AG20443 (cell line): ENCODE measurements around the gene BPIFB3.

Source experiments
- DNase-seq: peaks from one replicate; pipeline ENCODE4 v3.0.0; 2012; ENCODE audit warnings: low spot score, mixed read lengths

The BPIFB3 gene

DNA sequence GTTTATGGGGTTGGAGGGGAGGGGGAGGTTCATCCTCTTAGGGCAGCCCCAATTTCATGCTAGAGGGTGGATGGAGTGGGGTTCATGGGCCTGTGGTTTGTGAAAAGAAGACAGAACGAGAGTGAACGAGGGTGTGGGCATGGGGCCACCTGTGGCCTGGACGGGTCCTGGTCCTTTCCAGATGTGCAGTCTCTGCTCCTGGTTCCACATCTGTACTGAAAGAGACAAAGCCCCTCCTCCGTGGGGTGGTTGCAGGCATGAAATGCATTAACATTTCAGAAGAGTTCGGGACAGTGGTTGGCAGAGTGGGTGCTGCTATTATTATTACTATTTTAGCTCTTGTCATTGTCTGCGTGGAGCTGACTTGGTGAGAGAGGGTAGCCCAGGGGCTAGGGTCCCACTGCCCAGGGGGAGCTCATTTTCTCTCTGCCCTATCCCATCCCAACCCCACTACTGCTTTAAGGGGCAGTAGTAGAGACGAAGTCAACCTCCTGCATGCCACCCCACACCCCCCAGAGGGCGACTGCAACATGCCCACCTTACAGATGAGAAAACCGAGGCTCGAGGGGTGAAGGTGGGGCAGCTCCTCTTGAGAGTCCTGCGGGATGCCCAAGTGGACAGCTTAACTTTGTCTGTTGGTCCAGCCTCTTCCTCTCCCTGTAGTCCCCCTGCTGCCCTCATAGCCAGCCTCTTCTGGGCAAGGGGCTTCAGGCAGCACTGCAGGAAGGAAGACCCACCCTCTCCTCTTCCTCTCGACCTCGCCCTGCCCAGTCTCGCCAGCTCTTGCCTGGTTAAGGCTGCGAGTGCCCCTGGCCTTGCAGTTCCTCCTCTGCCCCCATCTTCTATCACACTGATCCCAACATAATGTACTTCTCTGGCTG is 37.8 kb upstream of the BPIFB3 start:
- DNase-seq = no peak

DNA sequence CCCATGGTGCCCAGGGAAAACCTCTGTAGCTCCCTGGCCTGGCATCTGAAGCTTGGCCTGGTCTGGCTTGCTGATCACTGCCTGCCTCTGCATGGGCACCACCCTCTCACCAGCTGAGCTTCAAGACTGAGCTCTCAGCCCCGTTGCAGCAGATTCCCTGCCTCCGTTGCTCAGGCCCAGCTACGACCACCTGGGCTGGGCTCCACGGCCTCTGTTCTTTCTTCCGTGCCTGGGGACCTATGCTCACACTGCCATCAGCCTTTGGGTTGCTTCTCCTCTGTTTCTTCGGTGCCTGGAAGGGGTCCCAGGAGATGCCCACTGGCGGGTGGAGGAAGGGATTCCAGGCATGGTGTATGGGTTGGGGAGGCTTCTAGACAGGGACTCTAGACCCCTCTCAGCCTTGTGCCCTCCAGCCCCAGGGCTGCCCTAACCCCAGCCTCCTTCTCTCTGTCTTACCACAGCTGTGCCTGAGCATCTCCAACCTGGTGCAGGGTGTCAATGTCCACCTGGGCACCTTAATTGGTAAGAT is 37.1 kb upstream of the BPIFB3 start:
- DNase-seq = no peak

DNA sequence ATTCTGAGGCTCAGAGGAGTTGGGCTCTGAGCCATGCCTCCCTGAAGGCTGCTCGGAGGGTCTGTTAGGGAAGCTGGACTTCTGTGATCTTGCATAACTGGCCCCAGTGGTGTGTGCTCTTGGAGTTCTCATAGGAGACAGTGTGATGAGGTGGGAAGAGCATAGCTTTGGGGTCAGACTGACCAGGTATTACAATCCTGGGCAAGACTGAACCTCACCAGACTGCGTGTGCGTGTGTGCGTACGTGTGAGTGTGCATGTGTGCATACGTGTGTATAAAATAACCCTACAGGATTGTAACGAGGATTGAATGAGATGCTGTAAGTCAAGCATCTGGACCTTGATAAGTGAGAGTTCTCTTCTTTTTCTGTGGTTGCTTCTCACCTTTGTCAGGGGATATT is 36.2 kb upstream of the BPIFB3 start:
- DNase-seq = no peak

DNA sequence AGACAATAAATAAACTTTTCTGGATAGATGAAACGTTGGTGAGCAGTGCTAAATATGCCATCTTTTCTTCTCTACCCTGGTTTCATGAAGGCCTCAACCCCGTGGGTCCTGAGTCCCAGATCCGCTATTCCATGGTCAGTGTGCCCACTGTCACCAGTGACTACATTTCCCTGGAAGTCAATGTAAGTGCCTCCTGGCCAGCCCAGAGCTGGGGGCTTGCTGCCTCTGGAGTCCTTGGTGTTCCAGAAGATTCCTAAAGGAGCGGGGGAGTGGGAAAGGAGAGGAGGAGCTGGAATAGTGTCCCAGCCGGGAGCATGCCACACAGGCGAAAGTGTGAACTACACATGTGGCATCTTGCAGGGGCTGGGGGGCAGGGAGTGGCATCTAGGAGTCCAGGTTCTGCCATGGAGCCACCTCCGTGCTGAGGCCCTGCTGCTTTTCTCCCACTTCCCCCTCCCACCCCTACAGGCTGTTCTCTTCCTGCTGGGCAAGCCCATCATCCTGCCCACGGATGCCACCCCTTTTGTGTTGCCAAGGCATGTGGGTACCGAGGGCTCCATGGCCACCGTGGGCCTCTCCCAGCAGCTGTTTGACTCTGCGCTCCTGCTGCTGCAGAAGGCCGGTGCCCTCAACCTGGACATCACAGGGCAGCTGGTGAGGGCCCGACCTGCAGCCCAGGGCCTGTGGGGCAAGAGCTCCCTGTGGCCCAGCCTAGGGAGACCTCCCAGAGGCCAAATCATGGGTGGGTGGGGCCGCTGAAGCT is 35.4 kb upstream of the BPIFB3 start:
- DNase-seq = no peak

DNA sequence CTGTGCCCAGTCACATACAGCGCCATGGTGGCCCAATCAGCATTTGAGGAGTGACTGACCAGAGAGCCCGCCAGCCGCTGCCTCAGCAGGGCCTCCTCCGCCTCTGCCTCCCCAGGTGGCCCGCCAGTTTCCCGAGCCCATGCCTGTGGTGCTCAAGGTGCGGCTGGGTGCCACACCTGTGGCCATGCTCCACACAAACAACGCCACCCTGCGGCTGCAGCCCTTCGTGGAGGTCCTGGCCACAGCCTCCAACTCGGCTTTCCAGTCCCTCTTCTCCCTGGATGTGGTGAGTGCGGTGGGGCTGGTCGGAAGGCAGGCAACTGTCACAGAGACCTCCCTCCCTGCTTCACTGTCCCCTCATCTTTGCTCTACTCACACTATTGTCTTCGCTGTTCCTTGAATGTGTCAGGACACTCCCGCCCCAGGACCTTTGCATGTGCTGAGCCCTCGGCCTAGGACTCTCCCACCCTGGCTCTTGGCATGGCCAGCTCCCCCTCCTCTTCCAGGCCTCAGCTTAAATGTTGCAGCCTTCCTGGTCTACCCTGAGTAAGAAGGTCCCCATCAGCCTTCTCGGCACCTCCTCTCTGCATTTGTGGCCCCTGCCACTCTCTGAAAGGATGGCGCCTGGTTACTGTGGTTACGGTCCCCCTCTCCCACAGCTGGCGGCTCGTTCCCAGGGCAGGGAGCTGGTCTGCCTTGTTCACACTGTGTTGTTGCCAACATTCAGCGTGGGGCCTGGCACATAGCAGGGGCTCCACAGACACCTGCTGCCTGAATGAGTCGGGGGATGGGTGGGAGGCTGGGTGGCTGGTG is 34.0 kb upstream of the BPIFB3 start:
- no peak for DNase-seq

DNA sequence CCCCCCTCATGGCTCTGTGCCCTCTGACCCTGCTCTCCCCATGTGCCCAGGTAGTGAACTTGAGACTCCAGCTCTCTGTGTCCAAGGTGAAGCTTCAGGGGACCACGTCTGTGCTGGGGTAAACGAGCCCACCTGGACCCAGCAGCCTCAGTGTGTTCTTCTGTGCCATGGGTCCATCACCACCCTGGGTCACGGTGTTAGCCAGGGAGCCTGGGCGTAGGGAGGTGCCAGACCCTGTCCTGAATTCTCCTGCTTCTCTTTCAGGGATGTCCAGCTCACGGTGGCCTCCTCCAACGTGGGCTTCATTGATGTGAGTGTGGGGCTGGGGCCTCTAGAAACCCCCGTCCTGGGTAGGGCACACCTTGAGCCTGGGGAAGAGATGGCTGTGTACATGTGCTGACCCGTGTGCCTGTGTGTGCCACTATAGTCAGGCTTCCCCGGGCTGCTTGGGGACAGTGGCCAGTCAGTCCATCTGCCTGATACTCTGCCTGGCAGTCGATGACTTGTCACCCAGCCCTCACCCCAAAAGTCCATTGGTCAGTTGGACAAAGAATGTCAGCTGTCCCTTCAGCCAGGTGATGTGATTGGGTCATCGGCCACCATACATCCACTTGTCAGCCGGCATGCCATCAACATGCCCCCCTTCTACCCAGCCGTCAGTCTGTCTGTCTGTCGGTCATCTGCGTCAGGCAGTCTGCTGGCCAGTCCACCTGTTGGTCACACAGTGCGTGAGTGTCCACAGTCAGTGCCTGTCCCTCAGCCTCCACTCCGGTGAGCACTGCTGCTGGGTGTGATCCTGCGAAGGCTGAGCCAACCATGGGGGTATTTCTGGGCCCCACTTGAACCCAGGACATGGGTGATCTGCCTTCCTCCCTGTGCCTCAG is 33.2 kb upstream of the BPIFB3 start:
- DNase-seq = no peak

DNA sequence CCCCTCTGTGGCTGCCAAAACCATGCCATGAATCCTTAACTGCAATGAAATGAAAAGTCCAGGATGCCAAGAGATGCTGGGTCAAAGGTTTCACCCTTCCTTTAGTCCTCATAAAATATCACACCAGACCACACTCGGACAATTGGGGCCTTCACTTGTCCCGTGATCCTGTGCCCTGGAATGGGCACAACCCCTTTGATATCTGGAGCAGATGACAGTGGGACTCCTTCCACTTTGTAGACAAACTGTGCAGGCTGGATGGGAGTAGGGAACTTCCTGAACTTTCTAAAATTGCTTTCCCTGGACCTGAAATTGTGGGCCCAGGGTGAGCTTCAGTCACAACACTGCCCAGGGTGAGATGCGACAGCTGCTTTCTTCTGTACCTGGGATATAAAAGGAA is 31.8 kb upstream of the BPIFB3 start:
- DNase-seq = no peak

DNA sequence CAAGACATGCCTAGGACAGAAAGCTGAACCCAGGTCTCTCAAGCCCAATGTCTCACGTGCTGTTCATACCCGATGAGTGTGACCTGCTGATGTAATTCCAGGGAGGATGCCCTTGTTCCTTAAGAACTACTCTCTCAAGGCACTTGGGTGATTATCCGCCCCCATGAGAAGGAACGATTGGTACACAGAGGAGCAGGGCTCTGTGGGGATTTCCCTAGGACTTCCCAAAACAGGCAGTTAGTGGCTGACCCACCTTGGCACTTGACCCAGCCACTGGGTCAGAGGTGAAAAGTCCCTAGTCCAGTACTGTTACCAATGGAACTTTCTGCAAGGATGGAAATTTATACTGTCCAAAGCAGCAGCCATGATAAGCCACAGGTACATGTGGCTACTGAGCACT is 31.4 kb upstream of the BPIFB3 start:
- no peak for DNase-seq

DNA sequence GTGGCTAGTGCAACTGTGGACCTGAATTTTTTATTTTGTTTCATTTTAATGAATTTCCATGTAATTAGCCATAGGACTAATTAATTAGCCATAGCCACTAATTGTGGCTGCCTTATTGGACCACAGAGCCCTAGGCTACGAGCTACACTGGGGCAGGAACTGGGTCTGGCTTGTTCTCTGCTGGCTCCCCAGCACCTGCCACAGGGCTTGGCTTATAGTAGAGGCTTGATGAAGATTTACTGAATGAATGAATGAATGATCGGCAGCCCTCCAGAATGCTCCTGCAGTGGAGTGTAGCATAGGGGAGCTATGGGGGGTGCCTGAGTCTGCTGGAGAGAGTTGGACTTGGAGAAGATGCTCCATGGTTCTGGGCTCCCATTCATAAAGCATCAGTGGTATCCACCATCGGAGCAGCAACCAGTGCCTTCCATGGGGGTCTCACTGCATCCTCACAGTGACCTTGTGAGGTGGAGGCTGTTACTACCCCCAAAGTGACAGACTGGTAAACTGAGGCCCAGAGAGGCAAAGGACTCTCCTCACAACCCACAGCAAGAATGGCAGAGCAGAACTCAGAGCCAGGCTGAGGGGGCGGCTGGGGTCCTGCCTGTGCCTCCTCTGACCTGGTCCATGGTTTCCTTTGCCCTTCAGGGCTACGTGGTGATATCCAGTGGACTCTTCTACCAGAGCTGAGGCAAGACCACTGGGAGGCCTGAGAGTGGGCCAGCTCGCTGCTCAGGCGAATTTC is 30.8 kb upstream of the BPIFB3 start:
- no peak for DNase-seq

DNA sequence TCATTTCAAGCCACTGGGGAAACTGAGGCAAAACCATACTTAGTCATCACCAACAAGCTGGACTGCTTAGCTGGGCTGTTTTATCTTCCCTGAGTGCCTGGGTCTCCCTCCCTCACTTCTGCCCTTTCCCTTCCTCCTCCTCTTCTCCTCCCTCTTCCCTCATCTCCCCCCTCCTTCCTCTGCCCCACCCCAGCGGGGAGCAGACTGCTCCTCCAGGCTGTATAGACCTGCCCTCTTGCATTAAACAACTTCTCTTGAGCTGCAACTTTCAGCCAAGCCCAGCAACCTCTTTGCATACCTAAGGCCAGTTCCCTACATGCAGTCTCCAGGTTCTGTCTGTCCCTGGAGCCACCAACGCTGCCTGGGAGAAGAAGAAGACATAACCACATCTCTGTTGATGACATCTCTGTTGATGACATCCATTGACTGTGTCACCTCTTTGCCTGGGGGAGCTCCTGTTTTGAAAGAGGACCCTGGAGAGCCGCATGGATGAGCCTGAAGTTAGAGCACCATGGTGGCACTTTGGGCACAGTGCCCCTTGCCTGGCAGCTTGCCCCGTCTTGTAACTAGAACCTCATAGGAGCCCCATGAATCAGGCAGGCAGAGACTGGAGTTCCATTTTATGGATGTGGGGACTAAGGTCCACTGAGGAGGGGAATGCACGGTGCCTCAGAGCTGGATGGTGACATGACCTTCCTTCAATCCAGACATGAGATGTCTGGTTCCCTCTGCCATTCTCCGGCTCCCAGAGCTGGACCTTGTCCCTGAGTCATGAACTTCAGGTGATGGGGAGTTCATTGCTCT is 30.1 kb upstream of the BPIFB3 start:
- no peak for DNase-seq

DNA sequence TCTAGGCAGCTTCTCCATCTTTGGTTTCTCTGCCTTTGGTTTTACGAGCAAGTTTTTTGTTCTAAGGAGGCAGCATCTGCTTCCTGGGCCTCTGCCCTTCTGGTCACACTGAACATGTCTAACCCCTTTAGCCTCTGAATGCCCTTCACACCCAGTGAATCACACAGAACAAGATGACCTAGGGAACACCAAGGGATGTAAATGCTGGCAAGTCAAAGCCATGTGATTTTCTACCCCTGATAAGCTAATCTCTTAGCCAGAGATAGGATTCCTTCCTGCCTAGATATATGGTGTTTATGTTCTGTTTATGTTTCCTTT is 29.5 kb upstream of the BPIFB3 start:
- DNase-seq = no peak

DNA sequence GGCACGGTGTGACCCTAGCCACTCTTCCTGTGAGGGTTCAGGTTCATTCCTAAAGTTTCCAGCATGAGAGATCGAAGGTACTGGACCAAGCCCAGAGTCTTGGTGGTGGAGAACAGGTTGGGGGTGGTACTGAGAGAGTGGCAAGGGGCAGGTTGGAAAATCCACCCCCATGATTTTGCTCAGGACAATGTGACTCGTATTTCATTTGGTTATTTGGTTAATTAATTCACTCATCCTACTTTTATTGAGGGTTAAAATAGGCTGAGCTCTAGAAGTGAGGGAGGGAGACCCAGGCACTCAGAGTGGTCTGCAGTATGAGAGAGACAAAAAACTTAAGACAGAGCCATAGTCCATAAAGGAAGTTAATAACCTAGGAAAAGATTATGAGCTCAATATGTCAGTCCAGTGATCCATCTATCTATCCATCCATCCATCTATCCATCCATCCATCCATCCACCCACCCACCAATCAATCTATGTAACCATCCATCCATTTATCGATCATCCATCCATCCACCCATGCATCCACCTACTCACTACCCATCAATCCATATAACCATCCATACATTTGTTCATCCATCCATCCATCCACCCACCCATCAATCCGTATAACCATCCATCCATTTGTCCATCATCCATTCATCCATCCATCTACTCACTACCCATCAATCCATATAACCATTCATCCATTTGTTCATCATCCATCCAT is 28.9 kb upstream of the BPIFB3 start:
- DNase-seq = no peak

DNA sequence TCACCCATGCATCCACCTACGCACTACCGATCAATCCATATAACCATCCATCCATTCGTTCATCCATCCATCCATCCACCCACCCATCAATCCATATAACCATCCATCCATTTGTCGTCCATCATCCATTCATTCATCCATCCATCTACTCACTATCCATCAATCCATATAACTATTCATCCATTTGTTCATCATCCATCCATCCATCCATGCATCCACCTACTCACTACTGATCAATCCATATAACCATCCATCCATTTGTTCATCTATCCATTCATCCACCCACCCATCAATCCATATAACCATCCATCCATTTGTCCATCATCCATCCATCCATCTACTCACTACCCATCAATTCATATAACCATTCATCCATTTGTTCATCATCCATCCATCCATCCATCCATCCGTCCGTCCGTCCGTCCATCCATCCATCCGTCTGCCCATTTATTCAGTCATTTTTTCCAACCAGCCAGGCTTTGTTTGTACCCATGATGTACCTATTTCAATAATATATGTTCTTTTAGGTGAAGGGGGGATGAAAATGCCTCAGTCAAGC is 28.3 kb upstream of the BPIFB3 start:
- no peak for DNase-seq

DNA sequence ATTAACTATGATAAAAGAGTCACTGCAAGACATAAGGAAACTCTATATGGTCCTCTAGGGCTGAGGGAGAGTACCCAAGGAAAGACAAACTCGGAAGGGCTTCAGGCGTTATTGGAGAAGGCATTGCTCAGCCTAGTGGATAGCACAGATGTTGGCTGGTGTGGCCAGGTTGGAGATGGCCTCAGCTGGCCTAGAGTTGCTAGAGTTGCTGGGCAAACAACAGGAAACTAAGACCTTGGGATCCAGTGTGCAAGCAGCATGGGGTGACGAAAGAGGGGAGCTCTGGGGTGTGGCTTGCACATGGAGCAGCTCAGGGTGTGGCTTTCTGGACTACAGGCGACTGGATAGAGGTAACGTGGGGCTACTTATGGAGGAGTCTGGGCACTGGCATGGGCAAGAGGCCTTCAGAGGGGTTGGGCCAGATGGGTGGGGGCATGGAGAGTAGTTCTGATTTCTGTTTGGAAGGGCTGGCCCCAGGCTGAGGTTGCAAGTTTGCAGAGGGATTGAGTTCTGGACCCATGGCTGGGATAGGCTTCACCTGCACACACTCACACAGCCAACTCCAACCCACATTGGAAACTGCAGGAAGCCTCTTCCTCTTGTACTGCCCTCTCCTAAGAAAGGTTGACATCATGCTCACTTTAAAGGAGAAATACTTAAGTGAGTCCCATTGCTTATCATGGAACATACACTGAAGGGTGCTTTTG is 27.5 kb upstream of the BPIFB3 start:
- DNase-seq = no peak

DNA sequence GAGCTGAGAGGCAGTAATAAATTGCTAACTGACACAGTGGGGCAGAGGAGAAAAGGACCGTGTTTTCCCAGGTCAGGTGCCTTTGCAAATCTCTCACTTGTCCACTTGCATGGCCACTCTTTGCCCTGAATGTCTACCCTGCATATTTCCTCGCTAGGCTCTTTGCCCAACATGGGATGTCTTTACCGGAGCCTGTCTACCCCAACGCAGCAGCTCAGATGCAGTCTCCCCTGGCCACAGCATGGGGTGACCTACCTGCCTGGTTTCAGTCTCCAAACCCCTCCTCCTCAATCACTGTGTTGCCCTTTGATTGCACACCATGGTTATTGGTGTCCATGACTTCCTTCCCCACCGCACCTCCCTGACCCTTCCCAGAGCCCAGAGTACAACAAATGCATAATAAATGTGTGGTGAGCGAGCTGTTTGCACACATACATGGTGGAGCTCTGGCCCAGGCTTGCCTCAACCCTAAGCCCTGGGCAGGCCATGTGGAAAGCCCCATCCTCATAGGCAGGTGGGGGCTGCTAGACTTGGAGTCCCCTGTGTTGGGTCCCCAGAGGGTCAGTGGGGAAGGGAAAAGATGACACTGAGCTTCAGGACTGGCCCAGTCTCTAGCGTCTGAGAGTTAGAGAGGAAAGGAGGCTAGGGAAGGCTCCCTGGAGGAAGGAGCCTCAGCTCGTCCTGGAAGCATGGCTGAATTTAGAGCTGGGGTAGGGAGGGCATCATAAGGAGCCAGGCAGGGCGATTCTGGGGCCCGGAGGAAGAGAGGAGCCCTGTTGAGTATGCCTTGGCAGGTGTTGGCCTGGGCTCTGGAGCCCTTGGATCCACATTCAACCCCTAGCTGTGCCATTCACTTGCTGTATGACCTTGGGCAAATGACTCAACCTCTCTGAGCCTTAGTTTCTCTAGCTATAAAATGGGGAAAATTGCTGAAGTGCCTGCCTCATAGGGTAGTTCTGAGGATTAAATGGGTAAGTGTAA is 26.6 kb upstream of the BPIFB3 start:
- no peak for DNase-seq

DNA sequence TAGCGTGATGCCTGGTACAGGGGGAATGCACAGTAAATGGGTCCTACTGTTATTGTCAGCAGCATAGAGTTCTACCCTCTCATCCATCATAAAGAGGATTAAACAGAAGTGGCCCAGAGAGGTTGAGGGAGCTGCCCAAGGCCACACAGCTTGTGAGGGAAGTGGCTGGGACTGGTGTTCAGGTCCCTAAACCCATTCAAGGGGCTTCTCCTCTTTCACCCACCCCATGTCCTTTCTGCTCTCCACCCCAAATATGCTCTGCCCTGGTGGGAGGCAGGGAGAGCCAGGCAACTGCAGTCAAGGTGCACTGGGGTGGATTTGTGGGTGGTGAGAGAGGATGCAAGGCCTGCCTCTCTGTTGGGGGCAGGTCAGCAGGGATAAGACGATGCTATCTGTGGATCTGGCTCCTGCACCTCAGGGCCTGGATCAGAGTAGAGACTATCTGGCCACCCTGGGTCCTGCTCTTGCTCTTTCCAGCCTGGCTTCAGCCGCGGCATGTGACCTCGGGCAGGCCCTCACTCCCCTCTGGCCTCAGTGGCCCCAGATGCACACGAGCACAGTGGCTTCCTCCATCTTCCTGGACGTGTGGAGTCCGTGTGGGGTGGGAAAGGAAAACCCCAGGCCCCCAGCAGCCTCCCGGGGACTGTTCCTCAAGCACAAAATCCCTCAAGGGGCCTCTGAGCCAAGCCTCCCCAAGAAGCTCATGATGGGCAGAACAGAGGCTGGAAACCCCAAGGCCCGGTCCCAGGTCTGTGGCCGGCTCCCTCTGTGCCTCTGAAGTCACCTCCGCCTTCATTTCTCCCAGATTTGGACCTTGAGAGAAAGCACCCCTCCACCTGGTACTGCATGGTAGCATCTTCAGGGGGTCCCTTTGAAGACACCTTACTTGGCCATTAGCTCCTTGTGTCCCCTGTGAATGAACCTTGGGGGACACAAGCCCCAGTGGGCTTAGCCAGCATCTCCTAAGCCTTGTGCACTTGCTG is 25.6 kb upstream of the BPIFB3 start:
- no peak for DNase-seq
